K562 (cell line): ENCODE data around the gene MT1HL1. TPM values are rescaled to one million over a fixed set of nuclear protein-coding genes. Genes with fewer than 3 reads are reported as not detected.

Experiments used
- ATAC-seq: fragments of 200-7000 bp; cut with Tn5 transposase; 3 replicates; pipeline ENCODE4 v1.9.1; 2020; ENCODE audit warnings: moderate library complexity
- BruUV-seq: library from RNA; stranded (reverse); fragments of 400-500 nt; replicated peaks from 2 replicates; lab custom pipeline; 2021; lab: Mats Ljungman, UMichigan
- CTCF ChIA-PET: fragments of 300-600 bp; formaldehyde crosslinking; extraction: SDS; loops from one replicate; lab custom pipeline; 2021; ENCODE audit warnings: low intra/inter-chr PET ratio; lab: Yijun Ruan, JAX
- POLR2A ChIA-PET: fragments of 300-600, 350-650 bp; sonication (Branson Sonifier 250); formaldehyde crosslinking; extraction: SDS; loops from one replicate; lab custom pipeline; 2021; ENCODE audit warnings: antibody characterized with exemption, inconsistent platforms; lab: Yijun Ruan, JAX
- DNase-seq, 4 experiments: peaks; one replicate each; pipeline versions ENCODE4 v3.0.0 to v3.0.0-alpha.2; 2011 to 2018; ENCODE audit warnings: low spot score in 3 of 4, mixed read lengths in 3 of 4; ENCODE audit errors: extremely low read depth in 1 of 4
- FAIRE-seq: peaks from 2 replicates; lab custom pipeline; 2011; peaks lifted over from hg19 to GRCh38; lab: Jason Lieb, UNC
- H2AFZ ChIP-seq: 2 replicates; pipeline ENCODE4 v1.6.0; 2011; ENCODE audit warnings: low read depth, low read length, control low read depth, inconsistent platforms
- H3K27ac ChIP-seq: fragments of 200-600 bp; 3 replicates; pipeline ENCODE4 v1.8.0; 2011; ENCODE audit warnings: low read depth, mild to moderate bottlenecking, control low read depth, inconsistent platforms, low read length, moderate library complexity, mixed read lengths; ENCODE audit errors: extremely low read depth
- H3K27me3 ChIP-seq, 2 experiments: fragments of 300-600 bp in 1 of 2; 2 replicates in 1 of 2; 3 replicates in 1 of 2; pipeline versions ENCODE4 v1.6.0 to v1.8.0; 2011; ENCODE audit warnings: inconsistent platforms in 2 of 2, low read length in 2 of 2, mild to moderate bottlenecking in 1 of 2, mixed read lengths in 1 of 2, moderate library complexity in 1 of 2; ENCODE audit not compliant: control insufficient read depth in 2 of 2, insufficient read depth in 2 of 2
- H3K36me3 ChIP-seq: fragments of 300-600 bp; 3 replicates; pipeline ENCODE4 v1.8.0; 2011; ENCODE audit warnings: mild to moderate bottlenecking, low read length, inconsistent platforms; ENCODE audit not compliant: control insufficient read depth, insufficient read depth
- H3K4me1 ChIP-seq, 2 experiments: fragments of 200-600 bp in 1 of 2; replicated peaks in 1 of 2; 2 replicates in 1 of 2; 3 replicates in 1 of 2; pipeline versions ENCODE4 v1.5.1 to v1.8.0; 2011; ENCODE audit warnings: inconsistent platforms in 2 of 2, low read length in 2 of 2, mild to moderate bottlenecking in 1 of 2, mixed read lengths in 1 of 2, moderate library complexity in 1 of 2; ENCODE audit not compliant: control insufficient read depth in 2 of 2, insufficient read depth in 2 of 2
- H3K4me2 ChIP-seq: 2 replicates; pipeline ENCODE4 v1.6.1; 2011; ENCODE audit warnings: low read length, control low read depth, inconsistent platforms, mixed read lengths; ENCODE audit not compliant: insufficient read depth
- H3K4me3 ChIP-seq: fragments of 200-600 bp; sonication (generic), shearing (Covaris generic); 2 replicates; pipeline ENCODE4 v1.5.1; 2016; ENCODE audit warnings: control low read depth, inconsistent platforms
- H3K79me2 ChIP-seq: fragments of 200-600 bp; 3 replicates; pipeline ENCODE4 v1.8.0; 2011; ENCODE audit warnings: low read length, inconsistent platforms; ENCODE audit not compliant: control insufficient read depth, insufficient read depth
- H3K9ac ChIP-seq, 2 experiments: 2 replicates each; pipeline versions ENCODE4 v1.6.0 to v1.6.1; 2011; ENCODE audit warnings: low read depth in 2 of 2, low read length in 2 of 2, control low read depth in 1 of 2, inconsistent platforms in 1 of 2, mild to moderate bottlenecking in 1 of 2, mixed read lengths in 1 of 2; ENCODE audit not compliant: insufficient read depth in 1 of 2
- H3K9me1 ChIP-seq: one replicate; pipeline ENCODE4 v1.6.0; 2011; ENCODE audit warnings: inconsistent platforms, mild to moderate bottlenecking, low read length, moderate library complexity; ENCODE audit not compliant: control insufficient read depth, insufficient read depth
- H3K9me3 ChIP-seq: replicated peaks from 2 replicates; pipeline ENCODE4 v1.5.1; 2011; ENCODE audit warnings: low read depth, low read length, inconsistent platforms; ENCODE audit not compliant: control insufficient read depth, insufficient read depth
- H4K20me1 ChIP-seq: replicated peaks from 2 replicates; pipeline ENCODE4 v1.6.1; 2011; ENCODE audit warnings: low read length, inconsistent platforms, mixed read lengths; ENCODE audit not compliant: control insufficient read depth, insufficient read depth
- ASH1L ChIP-seq: fragments of 450-650 bp; IDR thresholded peaks from 2 replicates; pipeline ENCODE4 v1.6.1; 2018; ENCODE audit warnings: borderline replicate concordance, mild to moderate bottlenecking, low read depth; ENCODE audit not compliant: partially characterized antibody
- BCL6 ChIP-seq: fragments of 250-450 bp; sonication (Bioruptor Pico); IDR thresholded peaks from 2 replicates; pipeline ENCODE4 v1.4.0; 2020
- CGGBP1 ChIP-seq: fragments of 250-450 bp; sonication (Bioruptor Pico); IDR thresholded peaks from 2 replicates; pipeline ENCODE4 v1.9.0; 2021; ENCODE audit warnings: mild to moderate bottlenecking
- CREBBP ChIP-seq: IDR thresholded peaks from one replicate; pipeline ENCODE4 v1.6.1; 2012; ENCODE audit warnings: low read depth, mild to moderate bottlenecking, control low read depth, inconsistent platforms, low read length
- ELF2 ChIP-seq: fragments of 250-450 bp; sonication (Bioruptor Pico); IDR thresholded peaks from 2 replicates; pipeline ENCODE4 v1.5.0; 2021; ENCODE audit warnings: mild to moderate bottlenecking
- FIP1L1 ChIP-seq: fragments of 200-400 bp; formaldehyde crosslinking; IDR thresholded peaks from 2 replicates; pipeline ENCODE4 v1.6.1; 2018; ENCODE audit warnings: mild to moderate bottlenecking, low read depth, low read length; ENCODE audit not compliant: poor library complexity, severe bottlenecking
- FOXK2 ChIP-seq, 2 experiments: fragments of 450-650 bp; IDR thresholded peaks in 1 of 2; conservative IDR thresholded peaks in 1 of 2; 2 replicates each; pipeline ENCODE4 v1.6.1; 2016; ENCODE audit warnings: low read depth in 2 of 2, mild to moderate bottlenecking in 1 of 2
- JUNB ChIP-seq: fragments of 450-650 bp; formaldehyde crosslinking; conservative IDR thresholded peaks from 2 replicates; pipeline ENCODE4 v1.4.0; 2020; ENCODE audit warnings: mild to moderate bottlenecking
- KDM5B ChIP-seq: fragments of 200-600 bp; sonication (generic); IDR thresholded peaks from 2 replicates; pipeline ENCODE4 v1.6.1; 2012; ENCODE audit warnings: low read depth, mild to moderate bottlenecking, moderate library complexity, low read length, control low read depth, inconsistent platforms; ENCODE audit not compliant: insufficient replicate concordance
- MEF2A ChIP-seq: IDR thresholded peaks from 2 replicates; pipeline ENCODE4 v1.6.1; 2011; ENCODE audit warnings: low read depth, mild to moderate bottlenecking, low read length, moderate library complexity; ENCODE audit not compliant: control insufficient read depth
- MLX ChIP-seq, 2 experiments: fragments of 450-650 bp in 1 of 2; sonication (generic) in 1 of 2; formaldehyde crosslinking; conservative IDR thresholded peaks; 2 replicates each; pipeline versions ENCODE4 v1.4.0 to v1.8.1; 2020 to 2022; ENCODE audit warnings: mild to moderate bottlenecking in 1 of 2, missing genetic modification reagents in 1 of 2
- SFPQ ChIP-seq: fragments of 200-400 bp; formaldehyde crosslinking; IDR thresholded peaks from 2 replicates; pipeline ENCODE4 v1.6.1; 2017; ENCODE audit warnings: mild to moderate bottlenecking, low read depth, low read length, moderate library complexity
- SOX6 ChIP-seq: fragments of 450-650 bp; IDR thresholded peaks from 2 replicates; pipeline ENCODE4 v1.6.1; 2014; ENCODE audit warnings: mild to moderate bottlenecking
- UBTF ChIP-seq, 2 experiments: IDR thresholded peaks; 2 replicates each; pipeline ENCODE4 v1.6.1; 2012; ENCODE audit warnings: improper control_type of control experiment in 2 of 2, low read depth in 2 of 2, low read length in 2 of 2, borderline replicate concordance in 1 of 2
- YBX1 ChIP-seq: fragments of 450-650 bp; IDR thresholded peaks from 2 replicates; pipeline ENCODE4 v1.7.1; 2016; ENCODE audit warnings: mild to moderate bottlenecking
- ZNF41 ChIP-seq: fragments of 250-450 bp; sonication (Bioruptor Pico); conservative IDR thresholded peaks from 2 replicates; pipeline ENCODE4 v1.4.0; 2020; ENCODE audit warnings: mild to moderate bottlenecking
- WGBS: fragments of 100-300 bp; shearing (Covaris generic); methylation state at CpG from one replicate; pipeline ENCODE4 v1.1.6; 2016; ENCODE audit warnings: low coverage, mixed read lengths; ENCODE audit not compliant: insufficient coverage; ENCODE audit errors: missing lambda C conversion rate; 5-methylcytosine and 5-hydroxymethylcytosine counted together
- in situ Hi-C: fragments of 300-500 bp; cut with MboI; formaldehyde crosslinking; loops from 4 replicates; pipeline ENCODE4 v1.15.0; 2018; ENCODE audit warnings: inconsistent platforms, mixed read lengths
- intact Hi-C: fragments of 100-400 bp; cut with micrococcal nuclease; formaldehyde crosslinking; loops from 2 replicates; pipeline ENCODE4 v1.14.2; 2022
- polyA plus RNA-seq, 8 experiments: library from polyadenylated mRNA; depleted of rRNA in 4 of 8; stranded (reverse) in 5 of 8; unstranded in 3 of 8; fragments of >200 nt; fragmentation: Nextera tagmentation in 2 of 8; fragmentation: Illumina TruSeq in 1 of 8; extraction: Ambion mirVana in 2 of 8; extraction: Trizol in 1 of 8; gene quantifications; 2 replicates each; pipeline versions ENCODE4 v1.2.1 to v1.2.3, GENCODE V29; 2011 to 2014; ENCODE audit warnings: inconsistent platforms in 1 of 8, missing spikeins in 1 of 8
- total RNA-seq, 7 experiments: library from RNA; depleted of rRNA in 6 of 7; stranded (reverse); fragments of >200 nt in 6 of 7; fragmentation: Illumina TruSeq in 2 of 7; extraction: Trizol in 2 of 7; gene quantifications; 2 replicates each; pipeline versions ENCODE4 v1.2.1 to v1.2.3, GENCODE V29; 2011 to 2021; ENCODE audit warnings: low replicate concordance in 1 of 7

MT1HL1 gene
- total and polyA plus RNA-seq, 9 of the 15 experiments (the other 6 are each of a cell fraction or from before 2014, with no cell fraction given): not detected

- H3K79me2 ChIP-seq: no peaks in the 10 kb centered on the region
- no peak for ATAC-seq
- POLR2A ChIA-PET: no interaction called here
- TF ChIP-seq MLX (CRISPR knock-in tag; conservative IDR thresholded peaks at IDR 0.05): no peak
- no peak for TF ChIP-seq BCL6
- no peak for TF ChIP-seq CREBBP
- no peak for TF ChIP-seq YBX1
- no peak for TF ChIP-seq CGGBP1 (CRISPR knock-in tag)
- TF ChIP-seq MEF2A: no peak
- TF ChIP-seq UBTF (IDR thresholded peaks at IDR 0.05; ENCODE audit: borderline replicate concordance in 1 of 2, low read depth in 2 of 2, low read length in 2 of 2): no peak
- TF ChIP-seq ASH1L: no peak
- no peak for TF ChIP-seq FOXK2 (conservative IDR thresholded peaks at IDR 0.05 in 1 of 2, IDR thresholded peaks at IDR 0.05 in 1 of 2; ENCODE audit: low read depth in 2 of 2)
- TF ChIP-seq SOX6: no peak
- no peak for TF ChIP-seq JUNB (CRISPR knock-in tag)
- TF ChIP-seq FIP1L1: no peak
- TF ChIP-seq SFPQ: no peak
- no peak for TF ChIP-seq ELF2
- no peak for TF ChIP-seq ZNF41 (CRISPR knock-in tag)
- TF ChIP-seq KDM5B: no peak
Observed at GRCh38 chr1:237033804-237034203, 29.6 kb upstream of the MT1HL1 start.

More at GRCh38 chr1:237033804-237034203, 29.6 kb upstream of the MT1HL1 start:
- H3K9me1 ChIP-seq: no peaks in the 10 kb centered on the region
- H4K20me1 ChIP-seq: no peaks in the 10 kb centered on the region
- H3K4me2 ChIP-seq: no peak overlapping the region
- FAIRE-seq (no peak), DNase-seq (no peak)
- BruUV-seq: no TSS peak
- CTCF ChIA-PET: no interaction called here
- no peak overlapping the region for H3K27ac ChIP-seq
- 0% methylated on average over 4 of the region's 4 CpGs for WGBS
- no peak overlapping the region for H3K9ac ChIP-seq
- no peak overlapping the region for H2AFZ ChIP-seq
- no peaks in the 10 kb centered on the region for H3K27me3 ChIP-seq
- intact Hi-C loops (no loop called here), in situ Hi-C loops (no loop called here)
- no peaks in the 10 kb centered on the region for H3K4me1 ChIP-seq
- no peaks in the 10 kb centered on the region for H3K9me3 ChIP-seq
- H3K36me3 ChIP-seq: no peaks in the 10 kb centered on the region
- H3K4me3 ChIP-seq: no peak overlapping the region
